ENCODE results near the gene PIGU. TPM values are rescaled to one million over a fixed set of nuclear protein-coding genes. Genes with fewer than 3 reads are reported as not detected.

Gene PIGU
- total and polyA plus RNA-seq, 2 donors (not counting 1 experiment from before 2014, with no cell fraction given), result 12.0 to 19.3 TPM

DNA sequence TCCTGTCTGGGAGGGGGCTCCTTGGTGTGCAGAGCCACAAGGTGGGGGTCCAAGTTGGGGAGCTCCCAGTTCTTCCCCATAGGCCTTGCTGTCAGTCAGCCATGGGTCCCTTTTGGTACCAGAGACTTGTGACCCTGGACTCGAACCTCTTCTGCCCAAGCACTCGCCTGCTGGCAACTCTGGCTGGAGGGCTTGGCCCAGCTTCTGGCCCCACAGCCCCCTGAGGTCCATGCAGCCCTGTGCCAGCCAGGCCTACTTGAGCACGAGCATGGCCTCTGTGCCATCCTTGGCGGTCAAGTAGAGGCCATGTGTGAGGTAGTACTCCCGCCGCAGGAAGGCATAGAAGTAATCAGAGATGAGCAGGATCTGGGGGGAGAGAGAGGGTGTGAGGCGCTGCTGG is 116.3 kb downstream of the PIGU start:
- DNase-seq, result peak; percentile 43

DNA sequence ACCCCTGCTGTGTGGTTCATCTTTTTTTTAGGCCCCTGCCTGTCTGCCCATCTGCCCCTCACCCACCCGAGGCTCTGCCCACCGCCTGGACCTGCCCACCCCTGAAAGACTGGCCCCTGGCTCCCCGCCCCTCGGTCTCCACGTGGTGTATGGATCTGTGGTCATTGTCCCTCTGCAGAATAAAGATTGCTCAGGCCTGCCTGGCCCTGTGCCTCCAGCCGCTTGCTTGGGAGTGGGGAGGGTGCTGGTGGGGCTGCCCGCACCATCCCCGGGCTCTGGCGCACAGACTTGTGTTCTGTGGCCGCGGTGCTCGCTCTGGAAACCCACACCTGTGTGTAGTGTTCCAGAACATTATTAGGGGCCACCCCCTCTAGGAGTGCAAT is 116.8 kb downstream of the PIGU start:
- 76% methylated on average over 10 of the region's 12 CpGs for WGBS (ENCODE audit: insufficient coverage)
- no peak overlapping the region for H2AFZ ChIP-seq (ENCODE audit: insufficient read depth, low read depth, low read length, poor library complexity, severe bottlenecking)
- H3K4me3 Mint-ChIP-seq, result peak overlapping the region; percentile 78
- no peak overlapping the region for H3K4me3 ChIP-seq (ENCODE audit: control extremely low read depth in 1 of 5, extremely low read depth in 1 of 5, insufficient read depth in 1 of 5, low read depth in 2 of 5, low read length in 4 of 5)
- H3K4me1 Mint-ChIP-seq, result peaks cover 13% of the 10 kb centered on the region
- no peaks in the 10 kb centered on the region for H3K9me3 ChIP-seq (ENCODE audit: control extremely low read depth in 1 of 3, control insufficient read depth in 2 of 3, insufficient read depth in 1 of 3, low read length in 2 of 3)
- H4K20me1 ChIP-seq (ENCODE audit: control insufficient read depth, insufficient read depth, low read length, poor library complexity, severe bottlenecking), result no peaks in the 10 kb centered on the region
- no peak for ATAC-seq (ENCODE audit: low read depth)
- no peak for DNase-seq
- ChIA-PET CTCF (interaction anchor here (1.2 to 3.4 kb wide), 2 partner anchors 22 to 150 kb away, joined by 3 to 10 read pairs; no protein-coding TSS in a partner anchor), POLR2A (interaction anchor here (0.7 kb wide), 1 partner anchor 1233 kb away, joined by 11 read pairs; no protein-coding TSS in a partner anchor)
- H3K27ac Mint-ChIP-seq, result peak overlapping the region; percentile 93
- no peak overlapping the region for H3K9ac ChIP-seq (ENCODE audit: low read length)
- intact Hi-C loops (cut with micrococcal nuclease), result no loop called here
- H3K36me3 ChIP-seq (replicated peaks in 1 of 2; ENCODE audit: control extremely low read depth in 1 of 2, control insufficient read depth in 1 of 2, extremely low read depth in 1 of 2, insufficient read depth in 2 of 2, low read length in 1 of 2), result no peaks in the 10 kb centered on the region
- H3K79me2 ChIP-seq (ENCODE audit: control insufficient read depth, insufficient read depth, low read length), result no peaks in the 10 kb centered on the region
- H3K27me3 ChIP-seq (replicated peaks in 1 of 4; ENCODE audit: control extremely low read depth in 1 of 4, control insufficient read depth in 3 of 4, insufficient read depth in 4 of 4, low read length in 3 of 4), result no peaks in the 10 kb centered on the region
- H3K9me3 Mint-ChIP-seq (ENCODE audit: insufficient read depth), result no peaks in the 10 kb centered on the region
- H3K4me1 ChIP-seq (ENCODE audit: control insufficient read depth in 2 of 2, insufficient read depth in 2 of 2, low read length in 2 of 2), result peaks cover 8 to 14% of the 10 kb centered on the region in 2 donors
- no peak for TF ChIP-seq EZH2 (IDR thresholded peaks at IDR 0.05; ENCODE audit: borderline replicate concordance, insufficient read depth, low read depth, low read length, poor library complexity, severe bottlenecking)
- TF ChIP-seq, protein P1, sequence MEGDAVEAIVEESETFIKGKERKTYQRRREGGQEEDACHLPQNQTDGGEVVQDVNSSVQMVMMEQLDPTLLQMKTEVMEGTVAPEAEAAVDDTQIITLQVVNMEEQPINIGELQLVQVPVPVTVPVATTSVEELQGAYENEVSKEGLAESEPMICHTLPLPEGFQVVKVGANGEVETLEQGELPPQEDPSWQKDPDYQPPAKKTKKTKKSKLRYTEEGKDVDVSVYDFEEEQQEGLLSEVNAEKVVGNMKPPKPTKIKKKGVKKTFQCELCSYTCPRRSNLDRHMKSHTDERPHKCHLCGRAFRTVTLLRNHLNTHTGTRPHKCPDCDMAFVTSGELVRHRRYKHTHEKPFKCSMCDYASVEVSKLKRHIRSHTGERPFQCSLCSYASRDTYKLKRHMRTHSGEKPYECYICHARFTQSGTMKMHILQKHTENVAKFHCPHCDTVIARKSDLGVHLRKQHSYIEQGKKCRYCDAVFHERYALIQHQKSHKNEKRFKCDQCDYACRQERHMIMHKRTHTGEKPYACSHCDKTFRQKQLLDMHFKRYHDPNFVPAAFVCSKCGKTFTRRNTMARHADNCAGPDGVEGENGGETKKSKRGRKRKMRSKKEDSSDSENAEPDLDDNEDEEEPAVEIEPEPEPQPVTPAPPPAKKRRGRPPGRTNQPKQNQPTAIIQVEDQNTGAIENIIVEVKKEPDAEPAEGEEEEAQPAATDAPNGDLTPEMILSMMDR (IDR thresholded peaks at IDR 0.05), result no peak
- peak overlapping the region in 1 of 2 donors; percentile 9 for H3K27ac ChIP-seq (ENCODE audit: low read length in 2 of 2)
- H3K4me2 ChIP-seq (replicated peaks; ENCODE audit: low read depth, low read length, poor library complexity, severe bottlenecking), result no peak overlapping the region
- no peaks in the 10 kb centered on the region for H3K27me3 Mint-ChIP-seq

More for the DNA sequence above, 116.3 kb downstream of the PIGU start:
- H3K79me2 ChIP-seq (ENCODE audit: control insufficient read depth, insufficient read depth, low read length), result no peaks in the 10 kb centered on the region
- H3K4me3 ChIP-seq (ENCODE audit: control extremely low read depth in 1 of 5, extremely low read depth in 1 of 5, insufficient read depth in 1 of 5, low read depth in 2 of 5, low read length in 4 of 5), result no peak overlapping the region
- no peak overlapping the region for H2AFZ ChIP-seq (ENCODE audit: insufficient read depth, low read depth, low read length, poor library complexity, severe bottlenecking)
- WGBS (ENCODE audit: insufficient coverage), result 97% methylated on average over 6 of the region's 7 CpGs
- no peak overlapping the region for H3K27ac Mint-ChIP-seq
- no peaks in the 10 kb centered on the region for H3K9me3 ChIP-seq (ENCODE audit: control extremely low read depth in 1 of 3, control insufficient read depth in 2 of 3, insufficient read depth in 1 of 3, low read length in 2 of 3)
- H3K4me1 Mint-ChIP-seq, result peaks cover 13% of the 10 kb centered on the region
- no peak overlapping the region for H3K9ac ChIP-seq (ENCODE audit: low read length)
- no peaks in the 10 kb centered on the region for H4K20me1 ChIP-seq (ENCODE audit: control insufficient read depth, insufficient read depth, low read length, poor library complexity, severe bottlenecking)
- intact Hi-C loops (cut with micrococcal nuclease), result no loop called here
- POLR2A ChIA-PET, result no interaction called here
- CTCF ChIA-PET, result interaction anchor here (1.2 to 3.4 kb wide), 2 partner anchors 22 to 149 kb away, joined by 3 to 10 read pairs; no protein-coding TSS in a partner anchor
- H3K4me2 ChIP-seq (replicated peaks; ENCODE audit: low read depth, low read length, poor library complexity, severe bottlenecking), result no peak overlapping the region
- H3K27ac ChIP-seq (ENCODE audit: low read length in 2 of 2), result peak overlapping the region; percentile 9 to 38
- no peak for ATAC-seq (ENCODE audit: low read depth)
- no peaks in the 10 kb centered on the region for H3K36me3 ChIP-seq (replicated peaks in 1 of 2; ENCODE audit: control extremely low read depth in 1 of 2, control insufficient read depth in 1 of 2, extremely low read depth in 1 of 2, insufficient read depth in 2 of 2, low read length in 1 of 2)
- no peaks in the 10 kb centered on the region for H3K27me3 Mint-ChIP-seq
- TF ChIP-seq, protein P1 (IDR thresholded peaks at IDR 0.05), result no peak
- no peak for TF ChIP-seq EZH2 (IDR thresholded peaks at IDR 0.05; ENCODE audit: borderline replicate concordance, insufficient read depth, low read depth, low read length, poor library complexity, severe bottlenecking)
- no peaks in the 10 kb centered on the region for H3K9me3 Mint-ChIP-seq (ENCODE audit: insufficient read depth)
- H3K4me3 Mint-ChIP-seq, result no peak overlapping the region
- no peaks in the 10 kb centered on the region for H3K27me3 ChIP-seq (replicated peaks in 1 of 4; ENCODE audit: control extremely low read depth in 1 of 4, control insufficient read depth in 3 of 4, insufficient read depth in 4 of 4, low read length in 3 of 4)
- peaks cover 8 to 14% of the 10 kb centered on the region in 2 donors for H3K4me1 ChIP-seq (ENCODE audit: control insufficient read depth in 2 of 2, insufficient read depth in 2 of 2, low read length in 2 of 2)
